C1 segment of cervical spinal cord (tissue), 14 donors: ENCODE results near the gene ATP11A.
"Not testable (repeated sequence)": the region's sequence is repeated elsewhere in the genome, so short reads cannot be mapped to it uniquely, and the experiment has no call there.

Experiments
- DNase-seq, 14 donors: peaks; one replicate each; lab custom pipeline; 2025; lab: John Stamatoyannopoulos, UW

The ATP11A gene

DNA sequence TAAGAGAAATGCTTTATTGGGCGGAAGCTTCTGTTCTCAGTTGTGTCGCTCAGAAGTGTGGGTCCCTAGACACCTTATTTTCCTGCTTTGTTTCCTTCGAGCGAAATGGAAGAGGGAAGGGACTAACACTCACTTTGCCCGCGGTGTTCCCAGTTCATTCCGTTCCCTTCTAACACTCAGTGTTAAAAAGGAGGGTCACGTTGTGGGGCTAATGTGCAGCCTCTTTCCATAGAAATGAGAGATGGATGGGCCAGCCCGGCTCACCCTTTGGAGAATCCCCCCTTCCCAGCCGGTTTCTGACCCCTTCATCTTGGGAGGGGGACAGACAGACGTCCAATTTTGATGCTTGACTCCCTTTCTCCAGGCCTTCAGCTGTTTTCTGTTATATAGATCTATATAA is 2.3 kb downstream of the ATP11A start:
- DNase-seq = no peak

DNA sequence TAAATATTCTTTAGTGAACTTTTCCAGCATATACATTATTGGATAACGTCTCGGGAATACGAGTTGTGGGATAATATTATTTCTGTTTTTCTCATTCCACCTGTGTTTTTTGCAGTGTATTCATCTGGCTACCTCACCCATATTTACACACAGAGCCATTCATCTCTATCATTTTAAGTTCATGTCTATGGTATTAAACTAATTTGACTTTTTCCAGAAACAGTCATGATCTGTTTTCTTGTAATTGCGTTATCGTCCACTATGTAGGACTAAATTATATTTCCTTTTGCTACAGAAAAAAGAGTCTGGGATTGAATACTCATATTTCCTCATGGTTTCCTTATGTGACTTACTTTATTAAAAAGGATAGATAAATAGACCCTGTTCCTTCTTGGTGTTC is 2.7 kb downstream of the ATP11A start:
- no peak for DNase-seq

DNA sequence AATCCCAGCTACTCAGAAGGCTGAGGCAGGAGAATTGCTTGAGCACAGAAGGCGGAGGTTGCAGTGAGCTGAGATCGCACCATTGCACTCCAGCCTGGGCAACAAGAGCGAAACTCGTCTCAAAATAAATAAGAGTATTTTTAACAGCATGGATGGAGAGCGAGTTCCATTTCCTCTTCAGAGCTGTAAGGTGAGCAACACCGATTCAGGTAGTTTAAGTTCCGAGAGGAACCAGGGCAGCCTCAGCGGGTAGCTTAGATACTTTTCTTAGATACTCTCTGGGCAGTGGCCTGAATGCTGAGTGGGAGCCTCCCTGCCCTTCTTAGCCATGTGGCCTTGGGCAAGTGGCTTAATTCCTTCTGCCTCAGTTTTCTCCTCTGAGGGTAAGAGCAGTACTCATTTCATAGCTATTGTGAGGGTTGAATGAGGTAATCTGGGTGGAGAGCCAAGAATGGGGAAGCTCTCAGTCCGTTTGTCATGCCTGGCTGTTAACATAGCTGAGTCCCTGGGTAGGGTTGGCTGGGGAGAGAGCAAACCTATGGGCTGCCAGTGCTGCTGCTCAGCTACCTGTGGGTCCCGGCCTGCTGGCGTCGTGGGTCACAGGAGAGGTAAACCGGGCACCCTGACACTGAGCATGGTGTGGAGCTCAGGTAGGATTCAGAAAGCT is 4.1 kb downstream of the ATP11A start:
- no peak for DNase-seq

DNA sequence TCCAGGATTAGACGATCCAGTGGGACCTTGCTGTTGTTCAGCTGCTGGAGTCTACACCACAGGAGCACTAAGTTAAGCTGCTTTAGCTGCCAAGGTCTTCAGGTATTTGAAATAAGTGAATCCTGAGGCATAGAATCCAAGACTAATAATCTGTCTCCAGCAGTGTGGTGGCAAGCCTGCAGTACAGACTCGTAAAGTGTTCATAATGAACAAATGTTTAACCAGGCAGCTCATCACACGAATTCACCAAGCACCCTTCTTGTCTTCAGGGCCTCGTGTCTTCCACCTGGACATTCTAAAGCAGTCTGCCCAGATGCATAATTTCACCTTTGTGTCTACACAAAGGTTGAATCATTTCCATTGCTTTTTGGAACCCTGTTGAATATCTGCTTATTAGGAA is 5.3 kb downstream of the ATP11A start:
- DNase-seq = no peak

DNA sequence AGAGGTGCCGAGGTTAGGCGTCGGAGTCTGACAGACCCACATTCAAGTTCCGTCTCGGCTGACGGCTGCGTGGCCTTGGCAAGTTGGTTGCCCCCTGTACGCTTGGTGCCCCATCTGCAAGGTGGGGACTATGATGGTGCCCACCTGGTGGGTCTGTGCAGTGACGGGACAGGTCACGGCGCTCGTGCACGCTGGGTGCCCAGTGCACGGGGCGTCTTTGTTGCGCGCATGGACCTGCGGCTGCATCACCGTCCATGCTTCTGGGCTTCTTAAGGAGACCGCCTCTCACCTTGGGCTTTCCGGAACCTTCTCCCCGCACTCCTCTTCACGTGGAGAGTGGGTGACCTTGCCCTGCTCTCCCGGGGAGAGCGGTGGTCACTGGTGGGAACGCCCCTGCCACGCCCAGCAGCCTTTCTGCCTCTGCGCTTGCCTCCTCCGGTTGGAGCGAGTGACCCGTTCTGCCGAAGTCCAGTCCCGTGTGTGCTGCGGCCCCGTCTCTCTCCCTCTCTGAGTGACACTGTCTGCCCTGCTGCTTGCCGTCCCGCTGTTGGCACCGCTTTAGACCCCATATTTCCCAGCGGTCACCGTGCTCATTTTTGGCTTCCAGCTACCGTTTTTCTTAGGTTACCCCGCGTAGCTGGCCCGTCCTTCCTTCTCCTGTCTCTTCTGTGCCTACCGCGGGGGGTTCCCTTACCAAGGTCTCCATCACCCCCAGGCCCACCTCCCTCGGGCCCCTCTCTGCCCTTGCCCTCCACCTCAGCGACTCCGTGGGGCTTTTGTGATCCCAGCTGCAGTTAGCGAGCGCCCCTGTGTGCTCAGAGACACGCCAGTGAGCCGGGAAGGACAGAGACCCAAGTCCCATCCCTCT is 6.4 kb downstream of the ATP11A start:
- no peak for DNase-seq

DNA sequence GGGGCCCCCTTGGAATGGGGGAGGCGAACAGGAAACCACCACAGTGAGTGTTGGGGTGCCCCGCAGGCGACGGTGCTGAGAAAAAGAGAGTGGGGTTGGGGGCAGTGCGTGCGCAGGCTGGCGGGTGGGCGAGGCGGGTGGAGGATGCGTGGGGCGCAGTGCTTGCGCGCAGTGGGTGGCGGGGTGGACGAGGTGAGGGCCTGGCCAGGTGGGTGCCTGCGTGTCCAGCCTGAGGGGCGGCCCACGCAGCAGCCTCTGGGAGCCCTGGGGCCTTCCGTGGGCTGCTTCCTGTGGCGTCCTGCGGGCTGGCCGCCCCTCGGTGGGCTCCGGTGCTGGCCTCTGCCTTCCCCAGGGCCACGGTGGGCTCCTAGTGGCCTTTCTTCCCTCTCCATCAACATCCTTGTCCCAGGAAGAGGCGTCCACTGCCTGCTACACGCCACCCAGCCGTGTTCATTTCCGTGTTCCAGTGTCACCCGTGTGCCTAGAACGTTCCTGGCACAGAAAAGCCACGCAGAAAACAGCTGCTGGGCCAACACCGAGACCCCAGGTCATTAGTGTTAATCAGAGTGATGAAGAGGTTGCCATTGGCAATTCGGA is 7.1 kb downstream of the ATP11A start:
- DNase-seq = no peak

DNA sequence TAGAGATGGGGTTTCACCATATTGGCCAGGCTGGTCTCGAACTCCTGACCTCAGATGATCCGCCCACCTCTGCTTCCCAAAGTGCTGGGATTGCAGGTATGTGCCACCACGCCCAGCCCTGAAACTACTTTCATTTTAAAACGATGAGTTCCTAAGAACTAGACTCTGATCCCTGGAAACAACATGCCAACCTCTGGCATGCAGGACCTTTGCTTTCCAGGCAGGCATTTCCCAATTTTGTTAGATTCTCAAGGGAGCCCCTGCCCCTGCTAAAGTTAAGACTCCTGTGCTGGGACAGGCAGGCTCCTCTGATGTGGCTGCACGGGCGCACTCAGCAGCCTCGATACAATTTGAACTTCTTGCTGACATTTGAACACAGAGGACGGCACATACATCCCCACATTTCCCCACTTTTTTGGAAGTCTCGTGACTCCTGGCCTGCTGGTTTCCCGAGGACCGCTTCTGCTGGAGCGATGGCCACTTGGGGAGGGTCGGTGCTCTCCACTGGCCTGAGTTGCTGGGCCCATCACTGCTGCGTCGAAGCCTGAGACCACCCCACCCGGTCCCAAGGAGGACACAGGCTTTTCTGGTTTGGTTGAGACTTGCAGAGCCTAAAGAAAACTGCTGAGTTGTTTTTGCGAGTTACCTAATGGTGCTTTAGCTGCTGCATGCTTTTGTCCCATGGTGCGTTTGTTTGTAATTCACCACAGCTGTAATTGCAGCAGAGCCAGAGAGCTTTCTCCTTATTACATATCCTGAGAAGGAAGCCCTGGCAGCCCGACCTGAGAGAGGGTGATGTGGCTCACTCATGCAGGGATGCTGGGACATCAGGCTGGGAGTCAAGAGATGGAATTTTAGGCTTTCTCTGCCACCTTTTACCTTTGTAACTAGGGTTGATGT is 8.2 kb downstream of the ATP11A start:
- DNase-seq = no peak

DNA sequence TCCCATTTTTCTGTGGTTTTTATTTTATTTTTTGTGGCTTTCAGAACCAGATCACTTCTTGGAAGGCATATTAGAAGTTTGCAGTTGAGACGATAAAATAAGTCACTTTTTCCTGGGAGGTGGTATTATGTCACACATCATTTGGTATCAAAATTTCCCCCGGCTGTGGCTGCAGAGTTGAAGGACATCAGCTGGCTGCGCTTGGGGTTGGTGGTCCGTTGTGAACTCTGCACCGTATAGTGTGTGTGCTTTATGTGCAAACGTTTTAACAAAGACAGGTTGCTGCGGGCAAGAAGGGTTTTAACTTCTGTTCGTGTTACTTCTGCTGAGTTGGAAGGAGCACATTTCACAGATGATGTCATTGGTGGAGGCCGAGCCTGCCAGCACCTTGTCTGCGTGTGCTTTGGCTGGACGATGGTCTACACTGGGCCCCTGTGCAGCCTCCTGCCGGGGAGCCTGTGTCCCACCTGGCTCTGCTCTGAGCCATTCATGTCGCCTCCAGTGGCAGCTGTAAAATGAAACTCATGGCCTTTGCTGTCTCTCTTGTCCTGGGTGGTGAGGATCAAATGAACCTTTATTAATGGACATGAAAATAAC is 9.6 kb downstream of the ATP11A start:
- DNase-seq = no peak

DNA sequence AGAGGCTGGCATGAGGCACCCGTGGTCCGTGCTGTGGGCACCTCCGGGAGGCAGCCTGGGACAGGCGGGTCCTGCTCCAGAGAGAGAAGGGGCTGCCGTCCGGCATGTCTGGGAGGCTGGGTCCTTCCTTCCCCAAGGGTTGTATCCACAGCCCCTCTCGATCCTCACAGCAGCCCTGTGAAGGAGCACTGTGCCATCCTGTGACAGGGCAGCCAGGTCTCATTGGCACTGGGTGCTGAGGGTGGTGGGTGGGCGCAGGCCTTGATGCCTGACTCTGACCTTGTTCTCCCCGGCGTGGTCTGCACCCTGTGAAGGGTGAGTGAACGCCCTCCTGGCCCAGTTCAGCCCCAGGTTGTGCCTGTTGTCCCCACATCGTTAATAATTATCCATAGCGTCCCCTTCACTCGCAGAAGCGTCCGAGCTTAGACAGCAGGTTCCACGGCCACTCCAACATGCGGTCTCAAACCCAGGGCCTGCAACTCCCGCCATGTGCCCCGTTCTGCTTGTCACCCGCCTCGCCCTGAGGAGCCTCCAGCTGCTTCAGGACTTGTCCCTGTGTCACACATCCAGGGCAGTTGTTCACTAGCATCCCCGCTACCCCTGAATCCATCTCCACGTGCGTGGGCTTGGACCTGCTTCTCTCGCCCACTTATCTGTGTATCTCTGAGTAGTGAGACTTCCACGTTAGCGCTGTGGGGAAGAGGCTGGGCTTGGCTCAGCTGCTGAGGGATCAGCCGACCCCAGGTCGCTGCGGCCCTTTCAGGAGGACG is 10.6 kb downstream of the ATP11A start:
- DNase-seq = no peak

DNA sequence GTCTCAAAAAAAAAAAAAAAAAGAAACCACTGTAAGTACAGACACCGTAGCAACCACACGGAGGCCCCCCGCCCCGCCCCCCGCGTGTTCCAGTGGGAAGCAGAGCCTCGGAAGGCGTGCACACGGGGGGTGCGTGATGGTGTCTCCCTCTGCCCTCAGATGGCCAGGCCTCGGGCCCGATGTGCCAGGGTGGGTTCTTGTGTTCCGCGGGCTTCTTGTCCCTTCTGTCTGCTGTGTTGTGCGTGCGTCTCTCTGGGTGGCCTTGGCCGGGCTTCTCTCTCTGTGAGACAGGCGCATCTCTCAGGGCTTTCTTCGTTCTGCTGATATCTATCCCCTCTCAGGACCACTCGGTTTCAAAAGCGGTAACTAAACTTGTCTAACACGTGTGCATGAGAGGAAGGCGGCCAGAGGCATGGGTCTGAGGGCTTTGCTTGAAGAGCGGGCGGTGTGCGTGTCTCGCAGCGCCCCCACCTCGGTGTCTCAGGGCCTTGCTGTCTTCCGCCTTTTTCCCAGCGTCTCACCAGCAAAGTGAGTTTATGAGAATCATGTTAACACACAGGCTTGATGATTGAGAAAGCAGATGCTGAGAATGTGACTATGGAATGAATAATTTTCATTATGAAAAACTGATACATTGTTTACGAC is 12.6 kb downstream of the ATP11A start:
- no peak for DNase-seq

DNA sequence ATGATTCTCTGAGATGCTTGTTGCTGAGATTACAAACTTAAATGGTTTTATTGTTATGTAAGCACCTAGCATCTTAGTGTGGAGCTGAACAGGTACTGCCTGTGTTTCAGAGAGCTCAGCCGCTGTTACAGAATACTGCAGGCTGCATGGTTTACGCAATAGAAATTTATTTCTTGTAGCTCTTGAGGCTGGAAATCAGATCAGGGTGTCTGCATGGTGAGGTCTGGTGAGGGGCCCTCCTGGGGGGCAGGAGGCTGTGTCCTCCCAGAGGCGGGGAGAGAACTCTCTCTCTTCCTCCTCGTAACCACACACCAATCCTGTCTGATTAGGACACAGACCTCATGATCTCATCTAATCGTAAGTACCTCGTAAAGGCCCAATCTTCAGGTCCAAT is 13.1 kb downstream of the ATP11A start:
- DNase-seq = no peak

DNA sequence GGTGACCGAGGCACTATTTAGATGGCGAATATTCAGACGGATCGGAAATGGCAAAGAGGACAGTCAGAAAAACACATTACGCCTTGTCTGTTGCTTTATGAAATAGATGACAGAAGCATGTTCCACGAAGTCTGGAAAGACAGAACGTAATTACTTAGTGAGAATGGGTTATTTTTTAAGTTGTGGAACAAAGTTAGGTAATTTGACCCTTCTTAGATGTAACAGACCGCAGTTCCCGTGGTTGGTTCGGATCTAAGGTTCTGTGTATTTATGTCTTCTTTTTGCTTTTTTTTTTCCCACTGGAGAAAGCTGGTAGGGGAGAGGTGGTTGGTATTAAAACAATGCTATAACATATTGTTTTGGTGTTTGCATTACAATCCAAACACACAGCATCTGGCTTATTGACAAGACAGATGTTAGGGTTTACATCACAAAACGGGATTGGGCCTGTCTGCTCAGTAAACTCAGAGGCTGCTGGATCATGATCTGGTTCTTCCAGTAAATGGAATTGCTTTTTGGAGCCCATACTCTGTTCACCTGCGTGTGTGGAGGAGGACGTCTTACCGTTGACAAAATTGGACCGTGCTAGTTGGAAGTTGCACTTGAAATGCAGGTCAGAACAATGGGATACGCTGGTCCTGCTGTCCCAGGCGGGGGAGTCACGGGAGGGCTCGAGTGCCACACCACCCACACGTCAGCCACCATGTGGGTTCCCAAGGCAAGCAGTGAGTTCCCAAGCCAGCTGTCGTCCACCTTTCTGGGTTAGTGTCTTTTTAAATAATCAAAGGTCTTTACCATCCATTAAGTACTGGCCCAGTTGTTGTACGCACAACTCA is 13.8 kb downstream of the ATP11A start:
- no peak for DNase-seq

DNA sequence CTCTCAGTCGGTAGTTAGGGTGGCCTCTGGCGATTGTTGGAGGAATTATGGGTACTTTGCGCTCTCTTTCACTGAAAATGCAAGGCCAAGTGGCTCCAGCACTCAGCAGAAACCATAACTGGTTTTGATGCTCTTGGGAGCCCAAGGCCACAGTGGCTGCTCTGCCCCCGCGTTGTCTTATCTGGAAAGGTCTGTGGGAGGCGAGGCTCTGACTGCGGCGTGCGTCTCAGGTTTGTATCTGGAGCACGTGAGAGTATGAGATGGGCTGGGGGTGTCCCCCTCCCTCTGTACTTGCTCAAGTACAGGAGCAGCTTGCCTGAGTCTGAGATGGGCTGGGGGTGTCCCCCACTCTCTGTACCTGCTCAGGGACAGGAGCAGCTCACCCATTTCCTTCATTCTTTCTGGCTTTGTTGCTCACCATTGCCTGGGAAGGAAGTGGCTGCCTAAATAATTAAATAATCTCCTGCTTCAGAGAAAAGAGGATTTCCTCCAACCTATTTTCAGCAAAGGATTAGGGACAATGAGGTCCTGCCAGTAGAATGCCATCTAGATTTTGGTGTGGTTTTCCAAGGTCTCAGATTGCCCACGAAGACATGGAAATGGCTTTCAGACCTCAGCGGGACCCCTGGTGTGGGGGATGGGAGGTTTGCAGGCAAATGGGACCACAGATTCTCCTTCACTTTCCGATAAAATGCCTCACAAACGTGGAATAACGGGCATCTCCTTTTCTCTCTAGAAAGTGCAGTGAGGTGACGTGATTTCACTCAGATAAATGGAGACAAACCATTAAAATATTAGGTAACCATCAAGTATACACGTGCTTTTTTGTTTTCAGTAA is 14.7 kb downstream of the ATP11A start:
- DNase-seq = no peak

DNA sequence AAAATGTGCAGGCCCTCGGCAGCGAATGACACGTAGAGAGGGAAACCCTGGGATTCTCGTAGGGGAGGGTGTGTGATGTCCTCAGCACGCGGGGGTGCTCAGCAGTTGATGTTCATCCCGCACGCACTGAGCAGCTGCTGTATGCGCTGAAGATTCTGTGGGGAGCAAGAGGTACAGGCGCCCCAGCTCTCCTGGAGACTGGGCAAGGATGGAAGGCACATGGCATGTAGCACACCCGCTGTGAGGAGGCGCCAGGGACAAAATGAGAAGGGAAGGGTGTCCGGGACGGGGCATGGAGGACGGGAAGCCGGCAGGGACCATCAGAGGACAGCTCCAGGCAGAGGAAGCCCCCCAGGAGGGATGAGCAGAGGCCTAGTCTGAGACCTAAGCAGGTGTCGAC is 15.4 kb downstream of the ATP11A start:
- DNase-seq = no peak

DNA sequence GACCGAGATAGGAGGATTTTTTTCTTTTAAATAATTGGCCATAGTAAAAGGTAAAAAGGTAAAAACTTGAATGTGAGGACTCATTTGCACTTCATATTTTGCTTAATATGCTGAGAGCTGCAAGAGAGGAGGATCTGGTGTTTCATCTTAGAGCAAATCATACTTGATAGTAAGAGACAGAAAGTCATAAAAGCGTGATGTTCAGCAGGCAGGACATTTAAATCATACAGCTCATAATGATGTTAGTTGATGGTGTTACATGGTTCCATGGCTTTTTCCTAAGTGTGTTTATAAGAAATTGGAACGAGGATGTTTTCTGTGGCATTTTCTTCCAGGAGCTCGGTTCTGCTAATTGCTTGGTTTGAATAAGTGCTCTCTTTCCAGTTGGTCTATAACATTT is 16.3 kb downstream of the ATP11A start:
- no peak for DNase-seq

DNA sequence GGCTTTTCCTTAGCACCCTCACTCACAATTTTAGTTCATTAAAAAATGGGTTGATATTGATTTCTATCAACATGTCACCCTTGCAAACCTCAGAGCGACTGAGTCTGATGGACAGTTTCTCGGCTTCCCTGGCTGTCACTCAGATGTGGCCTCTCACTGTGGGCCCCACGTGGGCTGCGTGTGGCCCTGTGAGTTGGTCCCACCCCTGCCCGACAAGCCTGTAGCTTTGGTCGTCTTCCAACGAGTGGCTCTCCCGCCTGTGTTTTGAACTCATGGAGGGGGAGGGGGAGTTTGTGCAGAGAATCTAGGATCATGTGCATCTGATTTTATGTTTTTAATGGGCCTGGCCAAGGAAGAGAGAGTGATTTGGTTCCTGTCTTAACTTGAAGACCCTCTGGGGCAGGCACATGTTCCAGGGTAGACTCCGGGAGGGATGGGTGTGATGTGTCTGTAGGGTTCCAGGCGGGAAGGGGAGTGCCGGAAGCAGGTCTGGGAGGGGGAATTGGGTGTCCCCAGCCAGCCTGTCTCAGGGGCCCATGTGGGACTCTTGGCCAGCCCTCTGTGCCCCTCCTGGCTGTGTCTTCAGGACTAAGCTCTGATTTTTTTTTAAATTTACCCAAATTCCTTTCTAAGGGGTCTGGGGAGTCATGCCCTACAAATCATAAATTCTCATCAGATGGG is 18.9 kb downstream of the ATP11A start:
- peak in 1 of 14 donors; percentile 4 for DNase-seq

DNA sequence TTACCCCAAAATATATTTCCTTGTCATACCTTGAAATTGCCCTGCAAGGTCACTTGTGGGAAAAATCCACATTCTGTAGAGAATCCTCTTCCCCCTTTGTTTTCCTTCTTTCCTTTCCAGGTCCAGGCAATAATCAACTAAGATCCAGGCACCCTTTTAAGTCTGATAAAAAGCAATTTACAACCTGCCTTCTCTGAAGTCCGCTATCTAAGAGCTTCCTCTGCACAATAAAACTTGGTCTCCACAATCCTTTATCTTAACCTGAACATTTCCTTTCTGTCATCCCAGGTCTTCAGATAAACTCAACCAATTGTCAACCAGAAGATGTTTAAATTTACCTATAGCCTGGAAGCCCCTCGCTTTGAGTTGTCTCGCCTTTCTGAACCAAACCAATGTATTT is 19.5 kb downstream of the ATP11A start:
- DNase-seq = not testable (repeated sequence)
